ENCODE results near the gene CARD19. TPM values are rescaled to one million over a fixed set of nuclear protein-coding genes. Genes with fewer than 3 reads are reported as not detected.

Gene CARD19
- polyA plus RNA-seq, 1 donor (not counting 4 experiments of a cell fraction or from before 2014, with no cell fraction given), result 36.7 TPM

DNA sequence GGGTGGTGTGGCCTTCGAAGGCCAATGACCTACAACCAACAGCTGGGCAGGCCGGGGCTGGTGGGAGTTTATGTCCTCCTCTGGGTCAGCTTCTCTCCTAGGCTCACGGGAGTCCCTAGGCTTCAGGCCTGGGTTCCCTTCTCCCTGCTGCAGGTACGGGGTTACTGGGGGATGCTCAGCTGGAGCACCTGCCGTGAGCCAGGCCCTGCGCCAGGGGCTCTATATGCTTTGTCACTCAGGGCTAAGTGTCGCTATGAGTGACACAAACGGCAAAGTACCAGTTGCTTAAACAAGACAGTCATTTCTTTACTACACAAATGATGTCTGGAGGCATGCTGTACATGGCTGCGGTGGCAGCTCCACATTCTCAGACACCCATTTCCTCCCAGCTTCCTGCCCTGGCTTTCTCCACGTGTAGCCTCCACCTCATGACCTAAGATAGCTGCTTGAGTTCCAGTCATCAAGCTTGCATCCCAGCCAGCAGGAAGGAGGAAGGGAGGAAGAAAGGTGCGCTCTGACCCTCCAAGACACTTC, 60.5 kb downstream of the CARD19 start:
- Histone ChIP-seq H3K4me2 (ENCODE audit: control insufficient read depth, extremely low read depth, insufficient read depth, low read depth, low read length) (no peak overlapping the region), H3K27me3 (ENCODE audit: control insufficient read depth, extremely low read depth, insufficient read depth, low read length) (no peaks in the 10 kb centered on the region), H3K9ac (ENCODE audit: control insufficient read depth, extremely low read depth, insufficient read depth, low read length) (no peak overlapping the region), H3K4me3 (ENCODE audit: control insufficient read depth in 2 of 3, extremely low read depth in 1 of 3, insufficient read depth in 2 of 3, low read depth in 1 of 3, low read length in 3 of 3) (no peak overlapping the region), H3K9me1 (ENCODE audit: control insufficient read depth, extremely low read depth, insufficient read depth, low read length) (no peaks in the 10 kb centered on the region), H3K36me3 (ENCODE audit: control insufficient read depth in 2 of 2, extremely low read depth in 1 of 2, insufficient read depth in 2 of 2, low read length in 2 of 2) (no peaks in the 10 kb centered on the region), H3K79me2 (ENCODE audit: control insufficient read depth, insufficient read depth, low read length) (no peaks in the 10 kb centered on the region), H4K20me1 (ENCODE audit: control insufficient read depth, extremely low read depth, insufficient read depth, low read length) (no peaks in the 10 kb centered on the region), H2AFZ (ENCODE audit: control insufficient read depth, low read length) (no peak overlapping the region), H3K4me1 (ENCODE audit: control insufficient read depth, extremely low read depth, insufficient read depth, low read length) (no peaks in the 10 kb centered on the region), H3K27ac (ENCODE audit: control insufficient read depth, insufficient read depth, low read length) (no peak overlapping the region), H3K9me3 (ENCODE audit: control insufficient read depth, low read depth, low read length) (no peaks in the 10 kb centered on the region)
- FAIRE-seq (no peak), DNase-seq (ENCODE audit: low read depth, low spot score) (no peak)
- dilution Hi-C loops (cut with MboI; ENCODE audit: extremely low pct_ligation_motif_present, low sequenced_read_pairs), result loop anchor here (10.0 kb wide), 1 partner anchor 128 kb away; no protein-coding TSS in a partner anchor
- TF ChIP-seq EZH2 (IDR thresholded peaks at IDR 0.05; ENCODE audit: low read length), result no peak
- TF ChIP-seq, protein P1, sequence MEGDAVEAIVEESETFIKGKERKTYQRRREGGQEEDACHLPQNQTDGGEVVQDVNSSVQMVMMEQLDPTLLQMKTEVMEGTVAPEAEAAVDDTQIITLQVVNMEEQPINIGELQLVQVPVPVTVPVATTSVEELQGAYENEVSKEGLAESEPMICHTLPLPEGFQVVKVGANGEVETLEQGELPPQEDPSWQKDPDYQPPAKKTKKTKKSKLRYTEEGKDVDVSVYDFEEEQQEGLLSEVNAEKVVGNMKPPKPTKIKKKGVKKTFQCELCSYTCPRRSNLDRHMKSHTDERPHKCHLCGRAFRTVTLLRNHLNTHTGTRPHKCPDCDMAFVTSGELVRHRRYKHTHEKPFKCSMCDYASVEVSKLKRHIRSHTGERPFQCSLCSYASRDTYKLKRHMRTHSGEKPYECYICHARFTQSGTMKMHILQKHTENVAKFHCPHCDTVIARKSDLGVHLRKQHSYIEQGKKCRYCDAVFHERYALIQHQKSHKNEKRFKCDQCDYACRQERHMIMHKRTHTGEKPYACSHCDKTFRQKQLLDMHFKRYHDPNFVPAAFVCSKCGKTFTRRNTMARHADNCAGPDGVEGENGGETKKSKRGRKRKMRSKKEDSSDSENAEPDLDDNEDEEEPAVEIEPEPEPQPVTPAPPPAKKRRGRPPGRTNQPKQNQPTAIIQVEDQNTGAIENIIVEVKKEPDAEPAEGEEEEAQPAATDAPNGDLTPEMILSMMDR (optimal IDR thresholded peaks at IDR 0.05 in 1 of 3, IDR thresholded peaks at IDR 0.05 in 1 of 3, conservative IDR thresholded peaks at IDR 0.05 in 1 of 3; ENCODE audit: extremely low read depth in 1 of 3, insufficient read depth in 2 of 3, low read length in 3 of 3), result no peak

DNA sequence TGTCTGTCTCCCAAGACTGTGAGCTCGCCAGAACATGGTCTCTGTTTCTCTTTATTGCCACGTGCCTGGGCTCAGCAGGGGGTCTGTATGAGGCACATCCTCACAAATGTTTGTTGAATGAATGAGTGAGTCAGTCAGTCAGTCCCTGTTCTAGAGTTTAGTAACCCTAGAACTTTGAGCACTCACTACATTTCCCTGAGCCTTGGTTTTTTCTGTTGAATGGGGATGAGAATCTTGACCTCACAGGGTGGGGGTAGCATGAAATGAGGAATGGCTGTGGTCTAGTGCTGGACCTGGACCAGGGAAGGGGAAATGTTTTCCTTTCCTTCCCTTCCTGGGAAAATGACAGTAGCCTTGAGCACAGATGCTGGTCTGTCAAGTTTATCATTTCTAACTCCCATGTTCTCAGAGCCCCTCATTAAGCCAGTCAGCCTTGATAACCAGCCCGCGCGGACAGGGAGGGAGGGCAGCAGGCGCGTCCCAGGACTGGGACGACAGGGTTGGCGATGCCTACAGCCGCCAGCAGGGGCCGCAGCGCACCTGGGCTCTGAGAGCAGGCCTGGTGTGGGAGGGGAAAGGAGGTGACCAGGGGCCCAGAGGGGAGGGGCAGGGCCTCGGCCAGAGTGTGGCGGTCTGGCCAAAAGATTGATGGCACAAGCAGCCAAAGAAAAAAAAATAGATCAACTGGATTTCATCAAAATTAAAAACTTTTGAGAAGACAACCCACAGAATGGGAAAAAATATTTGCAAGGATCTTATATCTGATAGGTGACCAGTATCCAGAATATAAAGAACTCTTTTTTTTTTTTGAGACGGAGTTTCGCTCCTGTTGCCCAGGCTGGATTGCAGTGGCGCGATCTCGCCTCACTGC, 63.8 kb downstream of the CARD19 start:
- no peak overlapping the region for H3K27ac ChIP-seq (ENCODE audit: control insufficient read depth, insufficient read depth, low read length)
- H3K9me3 ChIP-seq (ENCODE audit: control insufficient read depth, low read depth, low read length), result no peaks in the 10 kb centered on the region
- H3K36me3 ChIP-seq (ENCODE audit: control insufficient read depth in 2 of 2, extremely low read depth in 1 of 2, insufficient read depth in 2 of 2, low read length in 2 of 2), result no peaks in the 10 kb centered on the region
- no peak for FAIRE-seq
- H3K4me3 ChIP-seq (ENCODE audit: control insufficient read depth in 2 of 3, extremely low read depth in 1 of 3, insufficient read depth in 2 of 3, low read depth in 1 of 3, low read length in 3 of 3), result no peak overlapping the region
- H3K4me2 ChIP-seq (ENCODE audit: control insufficient read depth, extremely low read depth, insufficient read depth, low read depth, low read length), result no peak overlapping the region
- no peaks in the 10 kb centered on the region for H3K79me2 ChIP-seq (ENCODE audit: control insufficient read depth, insufficient read depth, low read length)
- H3K27me3 ChIP-seq (ENCODE audit: control insufficient read depth, extremely low read depth, insufficient read depth, low read length), result no peaks in the 10 kb centered on the region
- DNase-seq (ENCODE audit: low read depth, low spot score), result no peak
- H3K9me1 ChIP-seq (ENCODE audit: control insufficient read depth, extremely low read depth, insufficient read depth, low read length), result no peaks in the 10 kb centered on the region
- H3K4me1 ChIP-seq (ENCODE audit: control insufficient read depth, extremely low read depth, insufficient read depth, low read length), result no peaks in the 10 kb centered on the region
- dilution Hi-C loops (cut with MboI; ENCODE audit: extremely low pct_ligation_motif_present, low sequenced_read_pairs), result loop anchor here (10.0 kb wide), 1 partner anchor 125 kb away; no protein-coding TSS in a partner anchor
- H3K9ac ChIP-seq (ENCODE audit: control insufficient read depth, extremely low read depth, insufficient read depth, low read length), result no peak overlapping the region
- no peak overlapping the region for H2AFZ ChIP-seq (ENCODE audit: control insufficient read depth, low read length)
- TF ChIP-seq EZH2 (IDR thresholded peaks at IDR 0.05; ENCODE audit: low read length), result no peak
- TF ChIP-seq, protein P1 (optimal IDR thresholded peaks at IDR 0.05 in 1 of 3, IDR thresholded peaks at IDR 0.05 in 1 of 3, conservative IDR thresholded peaks at IDR 0.05 in 1 of 3; ENCODE audit: extremely low read depth in 1 of 3, insufficient read depth in 2 of 3, low read length in 3 of 3), result peak; percentile 86 to 100 (median 98)
- no peaks in the 10 kb centered on the region for H4K20me1 ChIP-seq (ENCODE audit: control insufficient read depth, extremely low read depth, insufficient read depth, low read length)
